K562 (cell line): ENCODE results near the gene GPHA2. TPM values are rescaled to one million over a fixed set of nuclear protein-coding genes. Genes with fewer than 3 reads are reported as not detected.
A peak's percentile ranks its signal among the peaks of the same experiment; 100 is the strongest.

Experiments used
- IRF2 ChIP-seq: sonication (generic); formaldehyde crosslinking; IDR thresholded peaks from 2 replicates; pipeline ENCODE4 v1.8.1; 2022; ENCODE audit warnings: mild to moderate bottlenecking, missing genetic modification reagents
- NONO ChIP-seq, 2 experiments: fragments of 200-400 bp in 1 of 2; fragments of 450-650 bp in 1 of 2; formaldehyde crosslinking in 1 of 2; IDR thresholded peaks; 2 replicates each; pipeline ENCODE4 v1.6.1; 2017; ENCODE audit warnings: low read depth in 2 of 2, mild to moderate bottlenecking in 2 of 2, moderate library complexity in 2 of 2, low read length in 1 of 2
- SNIP1 ChIP-seq: fragments of 450-650 bp; IDR thresholded peaks from 2 replicates; pipeline ENCODE4 v1.7.1; 2017; ENCODE audit warnings: low read depth, mild to moderate bottlenecking
- SP1 ChIP-seq: sonication (generic); formaldehyde crosslinking; IDR thresholded peaks from 2 replicates; pipeline ENCODE4 v1.8.1; 2022; ENCODE audit warnings: mild to moderate bottlenecking, missing genetic modification reagents
- TSC22D4 ChIP-seq: fragments of 450-650 bp; IDR thresholded peaks from 2 replicates; pipeline ENCODE4 v1.6.1; 2016; ENCODE audit warnings: missing genetic modification characterization, missing biosample characterization, control low read depth
- ZNF140 ChIP-seq: fragments of 250-450 bp; sonication (Bioruptor Pico); IDR thresholded peaks from 2 replicates; pipeline ENCODE4 v1.8.0; 2021; ENCODE audit warnings: moderate library complexity, mild to moderate bottlenecking, inconsistent platforms
- ZNF311 ChIP-seq: fragments of 250-450 bp; sonication (Bioruptor Pico); IDR thresholded peaks from 2 replicates; pipeline ENCODE4 v1.4.0; 2020; ENCODE audit warnings: mild to moderate bottlenecking, moderate library complexity
- ZNF431 ChIP-seq: sonication (generic); formaldehyde crosslinking; IDR thresholded peaks from 2 replicates; pipeline ENCODE4 v1.8.0; 2022; ENCODE audit warnings: mild to moderate bottlenecking, missing genetic modification reagents
- ZNF717 ChIP-seq: fragments of 250-450 bp; sonication (Bioruptor Pico); IDR thresholded peaks from 2 replicates; pipeline ENCODE4 v1.5.0; 2021
- ZSCAN29 ChIP-seq: fragments of 450-650 bp; IDR thresholded peaks from 2 replicates; pipeline ENCODE4 v1.6.1; 2017
- polyA plus RNA-seq, 8 experiments: library from polyadenylated mRNA; depleted of rRNA in 4 of 8; stranded (reverse) in 5 of 8; unstranded in 3 of 8; fragments of >200 nt; fragmentation: Nextera tagmentation in 2 of 8; fragmentation: Illumina TruSeq in 1 of 8; extraction: Ambion mirVana in 2 of 8; extraction: Trizol in 1 of 8; gene quantifications; 2 replicates each; pipeline versions ENCODE4 v1.2.1 to v1.2.3, GENCODE V29; 2011 to 2014; ENCODE audit warnings: inconsistent platforms in 1 of 8, missing spikeins in 1 of 8
- total RNA-seq, 7 experiments: library from RNA; depleted of rRNA in 6 of 7; stranded (reverse); fragments of >200 nt in 6 of 7; fragmentation: Illumina TruSeq in 2 of 7; extraction: Trizol in 2 of 7; gene quantifications; 2 replicates each; pipeline versions ENCODE4 v1.2.1 to v1.2.3, GENCODE V29; 2011 to 2021; ENCODE audit warnings: low replicate concordance in 1 of 7
- TF ChIP-seq, protein P1 (sequence below): fragments of 200-400 bp; formaldehyde crosslinking; IDR thresholded peaks from 2 replicates; pipeline ENCODE4 v1.6.1; 2017; ENCODE audit warnings: mild to moderate bottlenecking, low read depth, low read length, moderate library complexity
- TF ChIP-seq, protein P2 (sequence below): IDR thresholded peaks from 2 replicates; pipeline ENCODE4 v1.6.1; 2012; ENCODE audit warnings: low read depth, low read length, improper control_type of control experiment, borderline replicate concordance
- TF ChIP-seq, protein P3 (sequence below): fragments of 450-650 bp; IDR thresholded peaks from 2 replicates; pipeline ENCODE4 v1.6.1; 2016; ENCODE audit warnings: antibody characterized with exemption
- TF ChIP-seq, protein P4 (sequence below): sonication (generic); formaldehyde crosslinking; IDR thresholded peaks from 2 replicates; pipeline ENCODE4 v1.9.0; 2022; ENCODE audit warnings: mild to moderate bottlenecking, missing genetic modification reagents
- TF ChIP-seq, protein P5 (sequence below): fragments of 450-650 bp; formaldehyde crosslinking; IDR thresholded peaks from 2 replicates; pipeline ENCODE4 v1.4.0; 2020; ENCODE audit warnings: mild to moderate bottlenecking, mixed read lengths
- TF ChIP-seq, protein P6 (sequence below): fragments of 250-450 bp; sonication (Bioruptor Pico); IDR thresholded peaks from 2 replicates; pipeline ENCODE4 v1.5.0; 2021; ENCODE audit warnings: mild to moderate bottlenecking, moderate library complexity

The GPHA2 gene
- total and polyA plus RNA-seq, 9 of the 15 experiments (the other 6 are each of a cell fraction or from before 2014, with no cell fraction given), result 0.17 to 0.22 TPM; not detected in 7

DNA sequence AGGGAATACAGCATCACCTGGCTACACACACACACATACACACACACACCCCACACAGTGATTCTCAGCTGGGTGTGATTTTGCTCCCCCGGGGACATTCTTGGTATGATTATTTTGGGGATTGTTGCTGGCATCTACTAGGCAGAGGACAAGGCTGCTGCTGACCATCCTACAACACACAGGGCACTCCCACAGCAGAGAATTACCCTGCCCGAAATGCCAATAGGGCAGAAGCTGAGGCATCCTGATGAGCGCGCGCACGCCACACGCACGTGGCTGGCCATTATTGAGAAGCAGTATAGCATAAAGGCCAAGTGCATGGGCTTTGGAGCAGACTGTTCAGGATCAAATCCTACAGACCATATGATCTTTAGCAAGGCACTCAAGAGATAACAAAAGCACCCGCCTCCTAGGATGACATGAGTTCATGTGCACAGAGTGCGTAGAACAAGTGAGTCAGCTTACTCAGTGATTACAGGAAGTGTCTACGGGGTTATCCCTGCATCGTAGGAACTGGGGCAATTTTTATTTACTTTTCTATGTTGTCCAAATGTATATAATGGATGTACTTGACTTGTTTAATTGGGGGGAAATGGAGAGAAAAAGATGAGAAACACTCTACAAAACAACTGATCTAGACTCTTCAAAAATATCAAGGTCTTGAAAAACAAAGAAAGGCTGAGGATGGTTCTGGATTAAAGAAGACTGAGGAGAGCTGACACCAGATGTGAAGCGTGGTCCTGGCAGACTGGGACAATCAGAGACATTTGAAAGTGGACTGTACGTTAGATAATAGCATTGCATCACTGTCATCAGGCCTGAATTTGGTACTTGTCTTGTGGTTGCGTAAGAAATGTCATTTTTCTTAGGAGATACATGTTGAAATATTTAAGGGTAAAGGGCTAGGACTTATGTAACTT, 50.1 kb downstream of the GPHA2 start (continued):
- TF ChIP-seq NONO (IDR thresholded peaks at IDR 0.05; ENCODE audit: low read depth in 2 of 2, low read length in 1 of 2) (no peak), ZSCAN29 (no peak), ZNF311 (CRISPR knock-in tag) (no peak), IRF2 (CRISPR knock-in tag) (no peak), ZNF431 (no peak), SP1 (CRISPR knock-in tag) (peak; percentile 79; the same call in 1 of the 2 replicates), TSC22D4 (tag) (no peak), SNIP1 (no peak), ZNF140 (CRISPR knock-in tag) (no peak), ZNF717 (no peak)
- TF ChIP-seq, protein P1, sequence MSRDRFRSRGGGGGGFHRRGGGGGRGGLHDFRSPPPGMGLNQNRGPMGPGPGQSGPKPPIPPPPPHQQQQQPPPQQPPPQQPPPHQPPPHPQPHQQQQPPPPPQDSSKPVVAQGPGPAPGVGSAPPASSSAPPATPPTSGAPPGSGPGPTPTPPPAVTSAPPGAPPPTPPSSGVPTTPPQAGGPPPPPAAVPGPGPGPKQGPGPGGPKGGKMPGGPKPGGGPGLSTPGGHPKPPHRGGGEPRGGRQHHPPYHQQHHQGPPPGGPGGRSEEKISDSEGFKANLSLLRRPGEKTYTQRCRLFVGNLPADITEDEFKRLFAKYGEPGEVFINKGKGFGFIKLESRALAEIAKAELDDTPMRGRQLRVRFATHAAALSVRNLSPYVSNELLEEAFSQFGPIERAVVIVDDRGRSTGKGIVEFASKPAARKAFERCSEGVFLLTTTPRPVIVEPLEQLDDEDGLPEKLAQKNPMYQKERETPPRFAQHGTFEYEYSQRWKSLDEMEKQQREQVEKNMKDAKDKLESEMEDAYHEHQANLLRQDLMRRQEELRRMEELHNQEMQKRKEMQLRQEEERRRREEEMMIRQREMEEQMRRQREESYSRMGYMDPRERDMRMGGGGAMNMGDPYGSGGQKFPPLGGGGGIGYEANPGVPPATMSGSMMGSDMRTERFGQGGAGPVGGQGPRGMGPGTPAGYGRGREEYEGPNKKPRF, result no peak
- TF ChIP-seq, protein P2, sequence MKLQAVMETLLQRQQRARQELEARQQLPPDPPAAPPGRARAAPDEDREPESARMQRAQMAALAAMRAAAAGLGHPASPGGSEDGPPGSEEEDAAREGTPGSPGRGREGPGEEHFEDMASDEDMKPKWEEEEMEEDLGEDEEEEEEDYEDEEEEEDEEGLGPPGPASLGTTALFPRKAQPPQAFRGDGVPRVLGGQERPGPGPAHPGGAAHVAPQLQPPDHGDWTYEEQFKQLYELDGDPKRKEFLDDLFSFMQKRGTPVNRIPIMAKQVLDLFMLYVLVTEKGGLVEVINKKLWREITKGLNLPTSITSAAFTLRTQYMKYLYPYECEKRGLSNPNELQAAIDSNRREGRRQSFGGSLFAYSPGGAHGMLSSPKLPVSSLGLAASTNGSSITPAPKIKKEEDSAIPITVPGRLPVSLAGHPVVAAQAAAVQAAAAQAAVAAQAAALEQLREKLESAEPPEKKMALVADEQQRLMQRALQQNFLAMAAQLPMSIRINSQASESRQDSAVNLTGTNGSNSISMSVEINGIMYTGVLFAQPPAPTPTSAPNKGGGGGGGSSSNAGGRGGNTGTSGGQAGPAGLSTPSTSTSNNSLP, result peak; percentile 51; the same call in 1 of the 2 replicates
- TF ChIP-seq, protein P3, sequence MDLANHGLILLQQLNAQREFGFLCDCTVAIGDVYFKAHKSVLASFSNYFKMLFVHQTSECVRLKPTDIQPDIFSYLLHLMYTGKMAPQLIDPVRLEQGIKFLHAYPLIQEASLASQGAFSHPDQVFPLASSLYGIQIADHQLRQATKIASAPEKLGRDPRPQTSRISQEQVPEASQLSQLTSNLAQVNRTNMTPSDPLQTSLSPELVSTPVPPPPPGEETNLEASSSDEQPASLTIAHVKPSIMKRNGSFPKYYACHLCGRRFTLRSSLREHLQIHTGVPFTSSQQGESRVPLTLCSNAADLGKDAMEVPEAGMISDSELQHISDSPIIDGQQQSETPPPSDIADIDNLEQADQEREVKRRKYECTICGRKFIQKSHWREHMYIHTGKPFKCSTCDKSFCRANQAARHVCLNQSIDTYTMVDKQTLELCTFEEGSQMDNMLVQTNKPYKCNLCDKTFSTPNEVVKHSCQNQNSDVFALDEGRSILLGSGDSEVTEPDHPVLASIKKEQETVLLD, result no peak
- TF ChIP-seq, protein P4, sequence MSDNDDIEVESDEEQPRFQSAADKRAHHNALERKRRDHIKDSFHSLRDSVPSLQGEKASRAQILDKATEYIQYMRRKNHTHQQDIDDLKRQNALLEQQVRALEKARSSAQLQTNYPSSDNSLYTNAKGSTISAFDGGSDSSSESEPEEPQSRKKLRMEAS, result peak; percentile 95
- TF ChIP-seq, protein P5, sequence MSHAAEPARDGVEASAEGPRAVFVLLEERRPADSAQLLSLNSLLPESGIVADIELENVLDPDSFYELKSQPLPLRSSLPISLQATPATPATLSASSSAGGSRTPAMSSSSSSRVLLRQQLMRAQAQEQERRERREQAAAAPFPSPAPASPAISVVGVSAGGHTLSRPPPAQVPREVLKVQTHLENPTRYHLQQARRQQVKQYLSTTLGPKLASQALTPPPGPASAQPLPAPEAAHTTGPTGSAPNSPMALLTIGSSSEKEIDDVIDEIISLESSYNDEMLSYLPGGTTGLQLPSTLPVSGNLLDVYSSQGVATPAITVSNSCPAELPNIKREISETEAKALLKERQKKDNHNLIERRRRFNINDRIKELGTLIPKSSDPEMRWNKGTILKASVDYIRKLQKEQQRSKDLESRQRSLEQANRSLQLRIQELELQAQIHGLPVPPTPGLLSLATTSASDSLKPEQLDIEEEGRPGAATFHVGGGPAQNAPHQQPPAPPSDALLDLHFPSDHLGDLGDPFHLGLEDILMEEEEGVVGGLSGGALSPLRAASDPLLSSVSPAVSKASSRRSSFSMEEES (CRISPR knock-in tag), result no peak
- TF ChIP-seq, protein P6, sequence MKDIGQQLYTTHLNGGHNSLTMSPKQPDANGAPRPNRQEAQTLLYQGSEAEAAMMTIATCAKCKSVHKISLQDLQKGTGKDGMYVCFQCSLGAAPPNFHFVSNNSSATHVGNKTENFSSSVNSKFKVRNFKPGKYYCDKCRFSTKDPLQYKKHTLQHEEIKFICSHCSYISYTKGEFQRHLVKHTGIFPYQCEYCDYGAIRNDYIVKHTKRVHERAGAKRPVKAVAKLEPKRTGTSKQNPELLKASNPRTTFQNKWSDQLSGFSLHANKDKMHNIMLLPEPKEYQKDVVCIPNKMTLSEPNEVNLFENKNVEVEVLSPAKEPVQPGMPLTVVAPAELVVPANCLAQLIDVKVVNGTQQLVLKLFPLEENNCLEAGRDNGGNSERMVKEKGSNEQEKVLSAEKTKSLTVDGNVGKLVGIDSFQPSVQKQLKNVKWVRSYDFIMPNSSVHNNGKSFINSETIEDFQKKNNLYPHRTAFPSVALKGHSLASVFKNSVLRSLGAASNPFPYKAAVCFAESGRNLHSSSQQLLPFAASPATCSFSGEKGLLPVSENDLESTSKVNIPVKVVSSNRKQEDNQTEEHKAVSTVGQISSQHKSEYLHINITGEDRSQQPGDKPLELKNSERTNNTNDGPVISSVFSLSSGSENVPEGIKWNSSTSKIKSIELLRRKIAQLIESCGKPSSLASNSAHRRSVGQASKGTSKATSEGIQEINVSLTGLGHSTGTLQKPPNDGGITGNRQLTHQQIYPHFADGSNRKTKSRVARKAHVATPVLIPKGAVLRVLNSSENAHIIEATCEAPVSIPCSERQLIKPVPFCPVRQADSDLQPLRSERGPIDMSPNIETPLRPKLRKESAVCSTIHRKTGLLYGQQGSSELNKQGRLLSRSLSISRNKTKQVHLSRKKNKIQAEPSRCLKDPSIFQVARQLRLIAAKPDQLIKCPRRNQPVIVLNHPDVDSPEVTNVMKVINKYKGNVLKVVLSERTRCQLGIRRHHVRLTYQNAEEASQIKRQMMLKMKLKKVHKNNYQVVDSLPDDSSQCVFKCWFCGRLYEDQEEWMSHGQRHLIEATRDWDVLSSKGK (CRISPR knock-in tag), result no peak
